Stimulated activated CD4-positive, alpha-beta T cell treated with anti-CD3 and anti-CD28 coated beads, Interleukin-1b, Interleukin-23, amount 100 ng/mL, for 24 hours (primary cell): Measurements from ENCODE around the gene COL9A2.

ENCODE experiments used
- DNase-seq, 4 experiments: peaks; one replicate each; pipeline ENCODE4 v3.0.0-alpha.2; 2020; ENCODE audit warnings: low read depth in 4 of 4, low spot score in 1 of 4

Gene COL9A2

DNA sequence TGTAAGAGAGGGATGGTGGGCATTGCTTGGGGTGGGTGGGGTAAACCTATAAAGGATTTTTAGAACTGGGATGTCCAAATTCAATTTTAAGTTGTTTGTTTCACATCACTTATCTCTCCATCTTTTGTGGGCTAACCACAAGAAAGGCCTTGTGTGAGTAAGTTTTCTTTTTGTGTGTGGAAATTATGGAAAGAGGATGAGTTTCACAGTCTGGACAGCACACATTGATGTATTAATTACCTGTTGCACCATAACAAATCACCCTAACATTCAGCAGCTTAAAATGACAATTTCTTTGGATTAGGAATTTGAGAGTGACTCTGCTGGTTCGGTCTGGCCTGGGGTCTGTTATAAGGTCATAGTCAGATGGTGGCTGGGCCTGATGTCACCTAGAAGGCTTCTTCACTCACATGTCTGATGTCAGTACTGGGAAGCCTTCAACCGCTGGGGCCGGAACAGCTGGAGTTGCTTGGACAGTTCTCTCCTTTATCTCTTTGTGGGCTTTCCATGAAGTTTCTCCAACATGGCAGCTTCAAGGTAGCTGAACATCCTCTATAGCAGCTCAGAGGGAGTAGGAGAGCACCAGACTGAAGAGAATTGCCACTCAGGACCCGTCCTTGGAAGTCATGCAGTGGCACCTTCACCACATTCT lies 2.0 kb upstream of the COL9A2 start:
- DNase-seq = no peak

- DNase-seq = no peak
Measured at GRCh38 chr1:40318476-40318875, 1.4 kb upstream of the COL9A2 start.

DNA sequence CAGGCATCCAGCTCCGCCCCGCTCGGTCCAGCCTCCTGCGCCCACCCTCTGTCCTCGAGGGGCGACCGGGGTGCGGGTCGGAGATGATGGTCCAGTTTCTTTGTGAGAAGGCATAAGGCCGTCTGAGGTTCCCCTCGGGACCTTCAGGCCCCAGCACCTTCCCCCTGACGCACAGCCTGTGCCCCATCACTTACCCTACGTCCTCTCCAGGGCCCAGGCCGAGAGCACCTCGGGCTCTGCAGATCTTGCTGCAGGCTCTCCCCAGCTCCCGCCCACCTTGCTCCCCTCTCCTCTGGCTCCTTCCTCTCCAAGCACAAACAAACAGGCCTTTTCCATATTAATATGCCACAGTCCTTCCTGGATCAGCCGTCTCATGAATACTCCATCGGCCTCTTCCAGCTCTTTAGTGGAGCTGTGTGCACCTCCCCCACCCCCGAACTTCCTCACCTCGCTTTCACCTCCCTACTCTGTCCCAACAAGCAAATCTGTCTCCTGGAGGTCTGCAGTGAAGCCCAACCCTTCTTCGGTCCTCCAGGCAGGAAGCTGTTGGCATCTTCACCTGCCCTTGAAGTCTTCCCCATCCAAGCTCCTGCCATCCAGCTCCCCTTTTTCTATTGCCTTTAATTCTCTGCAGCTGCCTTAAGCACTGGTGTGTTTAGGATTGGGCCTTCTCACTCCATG lies 448 bp upstream of the COL9A2 start:
- no peak for DNase-seq

DNA sequence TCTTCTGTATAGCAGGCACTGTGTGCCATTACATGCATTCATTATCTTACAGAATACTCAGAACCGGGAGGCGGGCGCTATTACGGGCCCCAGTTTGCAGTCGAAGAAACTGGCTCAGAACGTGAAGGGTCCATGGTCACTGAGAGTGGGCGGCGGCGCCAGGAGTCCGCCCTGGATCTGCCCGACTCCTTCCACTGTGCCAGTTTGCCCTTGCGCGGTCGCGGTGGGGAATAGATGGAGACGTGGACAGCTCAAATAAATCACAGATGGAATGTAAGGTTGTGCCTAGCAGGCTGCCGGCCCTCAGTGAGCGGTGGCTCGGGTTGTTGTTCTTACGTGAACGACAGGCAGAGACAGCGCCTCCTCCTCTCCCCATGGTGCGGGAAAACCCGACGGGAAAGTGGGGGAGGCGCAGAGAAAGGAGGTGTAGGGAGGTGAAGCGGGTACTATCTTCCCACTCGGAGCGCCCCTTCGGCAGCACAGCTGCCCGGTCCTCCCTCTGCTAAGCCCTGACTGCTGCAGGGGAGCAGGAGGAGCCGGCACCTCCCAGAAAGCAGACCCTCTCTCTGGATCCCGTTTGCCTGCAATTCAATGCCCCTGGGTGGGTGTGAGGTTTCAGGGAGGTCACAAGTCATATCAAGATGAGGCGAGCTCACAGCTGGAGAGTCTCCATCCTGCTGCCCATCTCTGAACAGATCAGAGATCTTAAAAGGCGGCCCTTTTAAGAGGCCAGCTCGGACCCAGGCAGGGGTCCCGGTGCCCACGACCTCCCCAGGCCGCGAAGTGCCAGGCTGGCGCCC lies 1.1 kb downstream of the COL9A2 start:
- no peak for DNase-seq

DNA sequence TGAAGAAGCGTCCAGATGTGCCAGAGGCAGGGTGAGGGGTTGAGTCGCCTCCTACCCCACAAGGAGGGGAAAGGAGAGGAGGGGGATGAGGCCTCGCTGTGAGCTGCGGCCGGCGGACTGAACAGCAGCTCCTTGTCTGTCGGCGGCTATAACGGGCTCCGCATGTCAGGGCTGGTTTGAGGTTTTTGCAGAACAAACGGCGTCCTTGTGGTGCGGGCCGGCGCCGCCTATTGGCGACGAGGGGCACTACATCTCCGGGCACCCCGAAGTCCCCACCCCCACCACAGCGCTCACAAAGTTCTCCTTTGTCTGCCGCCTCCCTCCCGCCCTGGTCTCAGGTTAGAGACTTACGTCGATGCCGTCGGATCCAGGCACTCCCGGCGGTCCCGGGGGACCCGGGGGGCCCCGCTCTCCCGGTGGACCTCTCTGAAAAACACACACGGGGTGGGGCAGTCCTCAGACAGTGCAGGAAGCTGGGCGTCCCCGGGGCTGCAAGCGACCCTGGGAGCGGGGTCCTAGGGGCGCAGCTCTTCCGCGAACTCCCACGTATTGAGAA lies 1.8 kb downstream of the COL9A2 start:
- DNase-seq = peak; percentile 62 to 72 (median 70)

DNA sequence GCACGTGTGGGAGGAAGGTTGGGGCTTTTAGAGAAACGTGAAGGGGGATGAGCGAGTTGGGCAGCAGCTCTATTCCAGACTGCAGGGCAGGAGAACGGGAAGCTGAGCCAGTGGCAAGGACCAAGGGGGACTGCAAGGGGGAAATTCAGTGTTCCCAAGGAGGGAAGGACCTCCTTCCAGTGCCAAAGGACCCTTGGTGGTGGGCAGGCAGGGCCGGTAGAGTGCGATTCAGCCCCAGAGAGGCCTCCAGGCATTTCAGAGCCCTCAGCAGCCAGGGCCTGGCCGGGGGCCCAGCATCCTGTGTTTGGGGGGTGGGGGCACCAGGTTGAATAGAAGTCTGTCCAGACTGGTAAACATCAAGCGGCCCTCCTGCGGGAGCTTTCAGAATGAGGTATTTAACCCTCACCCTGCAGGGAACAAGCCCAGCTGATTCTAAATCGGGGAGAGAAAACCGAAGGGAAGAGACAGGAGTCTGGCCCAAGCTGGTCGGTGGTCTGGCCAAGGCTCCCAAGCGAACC lies 2.3 kb downstream of the COL9A2 start:
- DNase-seq = no peak

DNA sequence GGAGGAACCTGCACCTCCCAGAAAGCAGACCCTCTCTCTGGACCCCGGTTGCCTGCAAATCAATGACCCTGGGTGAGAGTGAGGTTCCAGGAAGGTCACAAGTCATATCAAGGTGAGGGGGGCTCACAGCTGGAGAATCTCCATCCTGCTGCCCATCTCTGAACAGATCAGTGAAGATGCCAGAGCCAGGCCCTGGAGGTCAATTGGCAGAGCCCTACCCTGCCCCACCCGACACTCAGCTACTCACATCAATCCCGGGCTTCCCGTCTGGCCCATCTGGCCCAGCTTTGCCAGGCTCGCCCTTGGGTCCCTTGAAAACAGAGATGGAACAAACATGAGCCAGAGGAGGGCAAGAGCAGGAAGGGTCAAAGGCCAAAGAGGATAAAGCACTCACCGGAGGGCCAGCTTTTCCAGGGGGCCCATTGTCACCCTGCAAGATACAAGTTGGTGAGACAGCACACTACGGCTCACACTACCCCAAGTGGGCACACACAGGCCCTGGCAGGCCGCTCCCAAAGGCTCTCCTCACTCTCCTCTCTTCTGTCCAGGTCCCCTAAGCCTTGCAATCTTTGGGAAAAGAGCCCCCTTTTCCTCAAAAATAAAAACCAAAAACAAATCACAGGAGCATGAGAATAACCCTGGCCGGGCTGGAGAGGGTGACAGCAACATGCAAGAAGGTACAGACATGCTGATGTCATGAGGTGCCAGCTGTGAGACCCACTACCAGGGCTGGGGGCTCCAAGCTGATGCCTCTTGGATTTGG lies 2.9 kb downstream of the COL9A2 start:
- DNase-seq = no peak

DNA sequence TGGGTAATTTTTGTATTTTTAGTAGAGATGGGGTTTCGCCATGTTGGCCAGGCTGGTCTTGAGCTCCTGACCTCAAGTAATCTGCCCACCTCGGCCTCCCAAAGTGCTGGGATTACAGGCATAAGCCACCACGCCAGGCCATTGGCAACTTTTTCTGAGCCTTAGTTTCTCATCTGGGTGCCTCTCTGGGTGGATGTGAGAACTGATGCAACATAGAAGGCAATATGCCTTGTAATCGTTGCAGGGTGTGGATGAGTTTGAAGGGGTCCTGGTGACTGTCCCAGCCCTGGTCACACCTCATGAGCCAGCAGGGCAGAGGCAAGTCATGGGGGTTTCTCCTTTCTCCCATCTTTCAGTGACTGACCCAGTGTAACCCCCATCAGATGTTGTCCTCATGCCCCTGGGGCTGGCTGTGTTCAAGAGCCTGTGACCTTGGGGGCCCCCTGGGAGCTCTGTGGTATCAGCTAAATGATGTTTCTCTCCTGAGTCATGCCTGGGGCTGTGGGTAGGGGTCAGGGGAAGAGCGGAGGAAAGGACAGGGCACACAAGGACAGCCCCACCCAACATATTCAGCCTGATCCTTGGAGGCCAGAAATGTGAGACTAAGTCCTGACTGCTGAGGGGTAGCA lies 3.6 kb downstream of the COL9A2 start:
- no peak for DNase-seq

DNA sequence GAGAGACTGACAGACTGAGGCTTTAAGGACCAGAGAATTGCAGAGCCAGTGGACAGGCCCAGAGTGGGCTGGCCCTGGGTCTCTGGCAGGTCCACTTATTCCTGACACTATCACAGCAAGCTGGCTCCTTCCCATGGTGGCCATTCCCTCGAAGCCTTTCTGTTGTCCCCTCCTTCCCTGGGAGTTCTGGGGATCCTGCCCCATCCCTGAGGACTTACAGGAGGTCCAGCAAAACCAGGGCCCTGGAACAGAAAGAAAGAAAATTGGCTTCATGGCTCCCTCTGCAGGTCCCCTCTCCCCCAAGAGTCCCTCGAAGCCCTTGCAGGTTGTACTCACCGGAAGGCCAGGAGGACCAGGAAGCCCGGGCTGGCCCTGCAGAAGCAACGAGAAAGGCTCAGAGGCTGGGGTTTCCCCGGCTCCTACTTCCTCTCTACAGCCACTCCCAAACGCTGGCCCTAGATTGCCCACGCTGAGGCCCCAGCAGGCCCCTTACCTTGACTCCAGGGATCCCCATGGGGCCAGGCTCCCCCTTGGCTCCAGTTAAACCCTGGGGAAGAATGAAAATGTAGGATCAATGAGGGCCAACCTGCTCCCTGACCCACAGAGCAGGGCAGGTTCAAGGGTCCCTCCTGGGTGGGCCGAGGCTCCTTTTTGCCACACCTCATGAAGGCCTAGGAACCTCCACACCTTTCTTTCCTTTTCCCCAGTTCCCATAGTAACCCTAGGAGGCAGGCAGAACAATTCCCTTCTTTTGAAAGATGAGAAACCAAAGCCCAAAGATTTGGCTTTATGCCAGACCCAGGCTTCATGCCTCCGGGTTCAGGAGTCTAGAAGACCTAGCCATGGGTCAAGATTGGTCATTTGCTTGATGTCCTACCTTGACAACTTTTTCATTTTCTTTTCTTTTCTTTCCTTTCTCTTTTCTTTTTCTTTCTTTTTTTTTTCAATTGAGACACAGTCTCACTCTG lies 4.6 kb downstream of the COL9A2 start:
- no peak for DNase-seq

DNA sequence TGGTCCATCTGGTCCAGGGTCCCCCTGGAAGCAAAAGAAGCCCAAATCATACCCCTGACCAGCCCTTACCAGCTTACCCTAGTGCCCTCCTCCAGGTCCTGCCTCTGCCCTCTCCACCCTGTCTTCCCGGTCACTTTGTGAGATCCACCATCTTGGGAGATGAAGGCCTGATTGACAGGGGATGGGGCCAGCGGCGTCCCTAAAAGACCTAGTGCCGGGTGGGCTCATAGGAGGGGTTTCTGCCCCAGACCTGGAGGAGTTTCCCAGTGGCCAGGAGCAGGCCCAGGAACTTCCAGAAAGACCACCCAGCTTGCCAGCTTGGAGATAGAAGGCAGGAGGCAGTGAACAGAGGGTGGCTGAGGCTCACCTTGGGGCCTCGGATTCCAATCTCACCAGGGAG lies 5.4 kb downstream of the COL9A2 start:
- DNase-seq = no peak

GRCh38 chr1:40310983-40311642 lies 6.0 kb downstream of the COL9A2 start:
- no peak for DNase-seq

GRCh38 chr1:40310129-40310461 lies 7.0 kb downstream of the COL9A2 start:
- no peak for DNase-seq

GRCh38 chr1:40309374-40310128 lies 7.5 kb downstream of the COL9A2 start:
- no peak for DNase-seq

- DNase-seq = no peak
Measured at GRCh38 chr1:40308036-40308727, 8.9 kb downstream of the COL9A2 start.

DNA sequence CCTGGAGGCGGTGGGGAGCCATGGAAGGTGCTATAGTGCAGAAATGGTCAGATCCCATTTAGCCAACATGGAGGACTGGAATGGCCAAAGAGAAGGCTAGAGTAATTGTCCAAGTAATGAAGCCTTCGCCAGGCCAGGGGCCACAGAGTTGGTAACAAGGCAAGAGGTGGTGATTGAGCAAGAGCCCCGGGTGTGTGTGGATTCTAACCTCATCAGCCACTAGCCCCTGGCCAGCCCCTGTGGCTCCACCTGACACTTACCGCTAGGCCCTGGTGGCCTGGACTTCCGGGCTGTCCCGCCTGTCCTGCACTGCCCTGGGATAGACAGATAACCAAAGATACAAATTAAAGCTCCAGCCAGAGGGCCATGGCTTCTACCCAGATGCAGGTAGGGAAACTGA lies 9.9 kb downstream of the COL9A2 start:
- no peak for DNase-seq

GRCh38 chr1:40306296-40306695 lies 10.8 kb downstream of the COL9A2 start:
- no peak for DNase-seq

DNA sequence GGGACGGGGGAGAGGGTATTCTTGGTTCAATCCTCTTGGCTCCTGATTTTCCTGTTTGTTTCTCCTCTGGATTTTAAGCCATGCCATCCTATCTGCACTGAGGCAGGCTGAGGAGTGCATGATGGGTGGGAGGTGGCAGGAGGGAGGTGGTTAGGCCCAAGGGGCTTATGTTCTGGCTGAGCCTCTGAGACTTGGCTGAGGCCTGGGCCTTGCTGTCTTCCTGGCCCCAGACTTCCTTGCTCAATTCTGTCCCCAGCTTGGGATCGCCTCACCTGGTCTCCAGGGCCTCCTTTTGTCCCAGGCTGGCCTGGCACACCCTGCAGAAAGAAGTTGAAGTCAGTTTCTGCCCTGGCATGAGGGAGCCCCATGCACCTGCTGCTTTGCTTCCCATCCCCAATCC lies 11.2 kb downstream of the COL9A2 start:
- no peak for DNase-seq

DNA sequence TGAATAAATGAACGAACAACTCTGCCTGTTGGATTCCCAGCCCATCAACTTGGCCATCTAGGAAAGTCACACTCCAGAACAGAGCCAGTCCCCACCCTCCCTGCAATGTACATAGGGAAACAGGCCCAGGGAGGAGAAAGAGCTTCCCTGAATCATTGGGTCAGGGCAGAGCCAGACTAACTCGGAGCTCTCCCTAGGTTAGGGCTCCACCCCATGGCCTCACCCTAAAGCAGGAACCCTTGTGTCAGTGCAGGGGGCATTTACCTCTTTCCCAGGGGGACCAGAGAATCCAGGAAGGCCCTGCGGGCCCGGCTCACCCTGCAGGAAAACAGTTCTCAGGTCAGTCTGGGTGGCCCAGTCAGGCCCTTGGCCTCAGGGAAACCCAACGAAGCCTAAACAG lies 11.6 kb downstream of the COL9A2 start:
- no peak for DNase-seq
